ENCODE results near the gene MERTK.
"Not testable (repeated sequence)": the region's sequence is repeated elsewhere in the genome, so short reads cannot be mapped to it uniquely, and the experiment has no call there.

MERTK gene

DNA sequence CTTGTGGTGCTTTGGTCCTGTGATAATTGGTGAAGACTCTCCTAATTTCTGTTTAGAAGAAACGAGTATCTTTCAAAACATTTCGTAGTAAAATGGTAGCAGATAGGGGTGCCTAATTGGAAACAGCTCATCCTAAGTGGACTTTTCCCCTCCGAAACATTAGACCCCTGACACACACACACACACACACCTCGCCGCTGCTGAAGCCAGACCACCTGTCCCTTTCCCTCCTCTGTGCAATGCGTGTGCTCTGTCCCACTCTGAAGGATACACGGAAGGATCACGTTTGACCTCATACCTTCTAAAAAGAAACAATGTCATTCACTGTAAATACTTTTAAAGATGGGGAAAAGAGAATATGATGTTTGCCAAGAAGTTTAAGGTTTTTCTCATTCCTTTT is 120.4 kb downstream of the MERTK start:
- DNase-seq: no peak

- DNase-seq: no peak
Observed at GRCh38 chr2:112019569-112019982, 121.2 kb downstream of the MERTK start.

GRCh38 chr2:112020561-112020960 is 122.2 kb downstream of the MERTK start:
- DNase-seq: no peak

- no peak for DNase-seq
Observed at GRCh38 chr2:112021290-112021689, 122.9 kb downstream of the MERTK start.

DNA sequence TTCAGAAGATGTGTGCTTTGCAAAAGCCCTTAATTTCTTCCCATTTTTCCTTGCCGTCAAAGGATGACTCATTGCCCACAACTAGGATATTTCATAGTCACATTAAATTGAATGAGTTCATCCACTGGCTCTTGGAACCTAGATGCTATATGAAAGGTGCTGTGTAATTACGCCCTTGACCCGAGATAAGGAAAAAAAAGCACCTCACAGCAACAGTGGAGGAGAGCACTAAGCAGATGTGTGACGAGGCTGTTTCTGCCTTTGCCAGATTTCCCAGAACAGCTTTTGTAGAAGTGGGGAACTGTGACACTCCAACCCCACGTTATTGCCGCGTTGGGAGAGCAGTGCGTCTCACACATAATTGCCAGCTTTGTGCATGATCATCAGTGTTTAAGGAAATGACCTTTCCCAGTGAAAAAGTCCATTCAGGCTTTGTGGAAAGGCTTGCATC is 123.4 kb downstream of the MERTK start:
- peak; percentile 55 for DNase-seq

- no peak for DNase-seq
Observed at GRCh38 chr2:112023707-112024106, 125.3 kb downstream of the MERTK start.

DNA sequence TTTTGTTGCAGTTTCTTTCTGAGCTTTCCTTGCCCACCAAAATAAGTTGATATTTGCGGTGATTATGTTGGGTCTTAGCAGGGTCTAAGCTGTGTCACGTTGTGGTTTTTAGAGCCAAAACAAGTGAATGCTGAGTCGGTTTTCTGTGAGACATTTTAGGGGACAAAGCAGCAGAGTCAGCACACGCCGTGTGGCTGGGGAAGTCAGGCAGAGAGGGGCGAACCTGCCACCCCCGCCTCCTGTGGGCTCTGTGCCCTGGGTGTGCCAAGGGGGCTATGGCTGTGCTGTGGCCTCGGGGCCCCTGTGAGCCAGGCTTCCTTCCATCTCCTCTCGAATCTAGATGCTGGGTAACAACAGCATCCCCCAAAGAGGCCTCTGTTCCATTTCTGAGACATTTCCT is 125.8 kb downstream of the MERTK start:
- no peak for DNase-seq

GRCh38 chr2:112024896-112025491 is 126.6 kb downstream of the MERTK start:
- no peak for DNase-seq

GRCh38 chr2:112026509-112026908 is 128.1 kb downstream of the MERTK start:
- DNase-seq: no peak

DNA sequence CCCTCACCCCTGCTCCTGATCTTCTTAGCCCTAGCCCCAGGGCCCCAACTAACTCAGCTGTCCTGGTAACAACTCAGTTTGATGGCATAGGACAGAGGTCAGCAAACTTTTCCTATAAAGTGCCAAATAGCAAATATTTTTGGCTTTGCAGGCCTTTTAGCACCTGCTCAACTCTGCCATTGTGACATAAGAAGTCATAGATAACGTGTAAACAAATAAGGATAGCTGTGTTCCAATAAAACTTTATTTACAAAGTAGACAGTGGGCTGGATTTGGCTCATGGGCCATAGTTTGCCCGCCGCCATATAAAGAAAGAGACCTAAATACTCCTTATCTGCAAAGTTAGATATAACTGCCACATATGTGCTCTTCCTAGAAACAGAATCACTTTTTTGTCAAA is 129.4 kb downstream of the MERTK start:
- no peak for DNase-seq

- DNase-seq: no peak
Observed at GRCh38 chr2:112029164-112029563, 130.8 kb downstream of the MERTK start.

DNA sequence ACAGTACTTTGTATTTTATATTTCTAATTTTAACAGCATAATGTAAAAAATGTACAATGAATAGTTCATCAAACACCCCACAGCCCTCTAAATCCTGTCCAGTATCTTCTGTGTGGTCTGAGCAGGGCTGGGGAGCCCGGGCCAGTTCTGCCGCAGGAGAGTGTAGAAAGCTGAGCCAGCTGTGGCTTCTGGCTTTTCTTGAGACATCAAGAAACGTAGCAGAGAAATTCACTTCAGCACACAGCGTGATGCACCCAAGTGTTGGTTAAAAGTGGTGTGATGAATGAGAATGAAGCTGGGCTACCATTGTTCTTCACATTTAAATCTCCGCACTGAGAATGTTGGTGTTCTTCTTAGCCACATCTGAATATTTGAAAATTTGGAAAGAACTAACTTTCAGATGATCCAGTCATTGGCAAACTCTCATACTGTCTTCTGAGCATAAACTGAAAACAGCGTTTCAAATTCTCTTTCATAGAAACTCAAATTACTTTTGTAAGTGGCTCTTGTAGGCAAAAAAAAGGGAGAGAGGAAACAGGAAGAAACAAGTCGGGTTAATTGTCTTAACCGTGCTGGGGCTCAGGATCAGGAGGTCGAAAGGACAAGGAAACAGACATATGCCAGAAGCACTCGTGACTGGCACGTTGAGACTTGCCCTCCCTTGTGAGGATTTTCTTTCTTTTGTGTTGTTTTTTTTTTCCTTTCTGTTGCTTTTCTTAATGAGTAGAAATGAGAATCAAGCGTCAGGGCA is 133.2 kb downstream of the MERTK start:
- no peak for DNase-seq

DNA sequence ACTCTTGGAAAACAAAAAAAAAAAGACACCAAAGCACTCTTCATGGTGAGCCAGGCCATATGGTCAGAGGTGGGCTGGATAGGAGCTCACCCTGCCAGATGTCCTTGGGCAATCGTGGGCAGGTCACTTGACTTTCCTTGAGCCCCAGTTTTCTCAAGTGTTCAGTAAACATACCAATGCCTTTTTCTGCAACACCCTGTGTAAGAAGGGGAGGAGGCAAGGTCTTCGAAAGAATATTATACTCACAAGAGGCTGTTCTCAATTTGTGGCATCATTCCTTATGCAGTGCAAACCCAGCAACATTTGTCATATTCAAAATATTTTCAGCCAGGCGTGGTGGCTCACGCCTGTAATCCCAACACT is 133.8 kb downstream of the MERTK start:
- no peak for DNase-seq

GRCh38 chr2:112032689-112033465 is 134.5 kb downstream of the MERTK start:
- DNase-seq: peak; percentile 69

GRCh38 chr2:112033600-112033999 is 135.2 kb downstream of the MERTK start:
- DNase-seq: peak; percentile 25

GRCh38 chr2:112034924-112035323 is 136.5 kb downstream of the MERTK start:
- DNase-seq: no peak

- no peak for DNase-seq
Observed at GRCh38 chr2:112035786-112036185, 137.4 kb downstream of the MERTK start.

GRCh38 chr2:112039556-112039955 is 141.1 kb downstream of the MERTK start:
- DNase-seq: not testable (repeated sequence)

DNA sequence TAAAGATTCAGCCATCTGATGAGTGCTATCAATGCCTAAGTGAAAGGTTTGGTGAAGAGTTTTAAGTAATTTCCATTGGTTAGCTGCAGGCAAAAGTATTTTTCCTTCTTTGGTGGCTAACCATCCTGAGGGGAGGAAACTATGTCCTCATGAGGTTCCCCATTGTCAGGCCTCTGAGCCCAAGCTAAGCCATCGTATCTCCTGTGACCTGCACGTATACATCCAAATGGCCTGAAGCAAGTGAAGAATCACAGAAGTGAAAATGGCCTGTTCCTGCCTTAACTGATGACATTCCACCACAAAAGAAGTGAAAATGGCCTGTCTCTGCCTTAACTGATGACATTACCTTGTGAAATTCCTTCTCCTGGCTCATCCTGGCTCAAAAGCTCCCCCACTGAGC is 141.7 kb downstream of the MERTK start:
- not testable (repeated sequence) for DNase-seq

- DNase-seq: not testable (repeated sequence)
Observed at GRCh38 chr2:112041460-112041859, 143.1 kb downstream of the MERTK start.

DNA sequence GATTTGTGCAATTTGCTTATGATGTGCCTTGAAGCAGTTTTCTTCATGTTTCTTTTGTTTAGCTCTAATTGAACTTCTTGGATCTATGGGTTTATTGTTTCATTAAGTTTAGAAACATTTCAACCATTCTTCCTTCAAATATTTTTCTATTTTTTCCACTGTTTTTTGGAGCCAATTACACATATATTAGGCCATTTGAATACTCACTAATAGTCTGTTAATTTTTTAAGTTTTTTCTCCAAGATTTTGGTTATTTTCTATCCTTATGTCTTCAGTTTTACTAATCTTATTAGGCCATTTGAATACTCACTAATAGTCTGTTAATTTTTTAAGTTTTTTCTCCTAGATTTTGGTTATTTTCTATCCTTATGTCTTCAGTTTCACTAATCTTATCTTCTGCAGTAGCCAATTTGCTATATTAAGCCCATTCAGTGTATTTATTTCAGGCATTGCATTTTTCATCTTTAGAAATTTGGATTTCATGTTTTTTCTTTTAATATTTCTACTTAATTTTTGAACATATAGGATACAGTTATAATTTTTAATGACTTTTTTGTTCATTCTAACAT is 147.1 kb downstream of the MERTK start:
- no peak for DNase-seq

- no peak for DNase-seq
Observed at GRCh38 chr2:112046231-112046630, 147.8 kb downstream of the MERTK start.

DNA sequence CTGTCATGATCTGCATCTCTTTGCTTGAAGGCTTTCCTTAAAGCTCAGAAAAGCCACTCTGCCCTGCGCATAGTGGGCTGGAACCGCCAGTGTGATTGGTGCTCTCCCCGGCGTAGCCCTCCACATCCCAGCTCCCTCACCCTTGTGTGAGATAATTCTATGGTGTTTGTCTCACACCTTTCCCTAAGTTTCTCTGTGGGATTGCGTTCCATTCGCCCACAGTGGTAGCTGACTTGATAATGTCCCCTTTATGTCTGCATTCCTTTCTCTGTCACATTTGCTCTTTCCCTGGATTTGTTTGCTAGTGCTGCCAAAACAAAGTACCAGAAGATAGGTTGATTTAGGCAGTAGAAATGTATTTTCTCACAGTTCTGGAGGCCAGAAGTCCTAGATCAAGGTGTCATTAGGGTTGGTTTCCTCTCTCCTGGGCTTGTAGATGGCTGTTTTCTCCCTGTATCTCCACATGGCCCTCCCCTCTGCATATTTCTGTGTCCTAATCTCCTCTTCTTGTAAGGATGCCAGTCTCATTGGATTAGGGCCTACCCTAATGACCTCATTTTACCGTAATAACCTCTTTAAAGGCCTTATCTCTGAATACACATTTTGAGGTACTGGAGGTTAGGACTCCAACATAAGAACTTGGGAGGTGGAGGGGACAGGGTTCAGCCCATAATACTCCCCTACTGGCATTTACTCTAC is 149.3 kb downstream of the MERTK start:
- no peak for DNase-seq
